ENCODE results near the gene GNL3.
A peak's percentile ranks its signal among the peaks of the same experiment; 100 is the strongest.
"Not testable (repeated sequence)": the region's sequence is repeated elsewhere in the genome, so short reads cannot be mapped to it uniquely, and the experiment has no call there.

The GNL3 gene

GRCh38 chr3:52721002-52721729 is 35.3 kb downstream of the GNL3 start:
- DNase-seq (ENCODE audit: low read depth) = no peak

GRCh38 chr3:52721730-52722008 is 35.8 kb downstream of the GNL3 start:
- DNase-seq (ENCODE audit: low read depth) = no peak

GRCh38 chr3:52722491-52722890 is 36.7 kb downstream of the GNL3 start:
- DNase-seq (ENCODE audit: low read depth) = no peak

GRCh38 chr3:52723935-52724334 is 38.1 kb downstream of the GNL3 start:
- DNase-seq (ENCODE audit: low read depth) = no peak

- no peak for DNase-seq (ENCODE audit: low read depth)
These were observed 38.7 kb downstream of the GNL3 start for GRCh38 chr3:52724511-52724910.

GRCh38 chr3:52728753-52729152 is 42.9 kb downstream of the GNL3 start:
- not testable (repeated sequence) for DNase-seq (ENCODE audit: low read depth)

- DNase-seq (ENCODE audit: low read depth) = peak; percentile 10
These were observed 44.8 kb downstream of the GNL3 start for GRCh38 chr3:52730681-52731080.

- no peak for DNase-seq (ENCODE audit: low read depth)
These were observed 45.8 kb downstream of the GNL3 start for GRCh38 chr3:52731590-52731989.

GRCh38 chr3:52733256-52733891 is 47.5 kb downstream of the GNL3 start:
- no peak for DNase-seq (ENCODE audit: low read depth)

GRCh38 chr3:52739730-52740129 is 53.9 kb downstream of the GNL3 start:
- no peak for DNase-seq (ENCODE audit: low read depth)

- peak; percentile 18 for DNase-seq (ENCODE audit: low read depth)
These were observed 56.7 kb downstream of the GNL3 start for GRCh38 chr3:52742418-52743041.

- DNase-seq (ENCODE audit: low read depth) = no peak
These were observed 57.3 kb downstream of the GNL3 start for GRCh38 chr3:52743152-52743551.

GRCh38 chr3:52743721-52744120 is 57.9 kb downstream of the GNL3 start:
- no peak for DNase-seq (ENCODE audit: low read depth)
